ENCODE results near the gene TBC1D14.

TBC1D14 gene

DNA sequence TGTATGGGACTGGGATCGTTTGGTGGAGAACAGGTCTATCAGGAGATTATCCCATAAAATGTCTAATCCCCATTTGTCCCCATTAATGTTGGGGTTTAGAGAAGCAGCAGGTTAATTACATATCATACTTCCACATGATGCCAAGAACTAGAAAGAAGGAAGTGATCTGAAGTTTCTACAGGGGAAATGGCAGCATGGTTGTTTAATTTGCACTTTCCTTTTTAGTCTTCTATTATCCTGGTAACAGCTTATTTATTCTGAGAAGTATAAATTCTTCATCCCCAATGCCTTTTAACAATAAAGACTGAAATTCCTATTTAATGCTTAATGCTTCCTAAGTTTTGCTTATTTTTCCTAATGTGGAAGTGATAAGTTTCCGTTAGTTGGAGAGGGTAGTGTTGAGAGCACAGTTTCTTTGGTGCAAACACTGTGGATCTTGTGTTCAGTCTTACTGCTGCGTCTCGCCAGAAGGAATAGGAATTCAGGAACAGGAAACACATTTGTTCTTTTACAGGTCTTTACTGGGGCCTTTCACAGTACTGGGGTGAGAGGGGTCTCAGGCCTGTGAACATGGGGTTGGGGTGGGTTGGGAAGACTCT is 74.0 kb downstream of the TBC1D14 start:
- Histone ChIP-seq H3K4me1 (ENCODE audit: control insufficient read depth in 1 of 2, insufficient read depth in 2 of 2, low read length in 2 of 2) (peaks cover 7 to 12% of the 10 kb centered on the region in 2 experiments), H3K27ac (ENCODE audit: low read depth, low read length) (no peak overlapping the region), H4K91ac (ENCODE audit: low read depth, low read length) (no peak overlapping the region), H4K8ac (ENCODE audit: low read depth, low read length) (no peak overlapping the region), H3K4me2 (ENCODE audit: low read length) (no peak overlapping the region), H3K4me3 (ENCODE audit: low read depth, low read length) (no peak overlapping the region), H4K12ac (ENCODE audit: low read depth, low read length) (no peak overlapping the region), H2BK12ac (ENCODE audit: low read length) (no peak overlapping the region), H3K4ac (ENCODE audit: low read depth, low read length) (no peak overlapping the region), H3K9me3 (ENCODE audit: insufficient read depth, low read depth, low read length) (no peaks in the 10 kb centered on the region), H2AFZ (ENCODE audit: insufficient read depth, low read length, poor library complexity) (no peak overlapping the region), H3K9ac (ENCODE audit: low read length) (no peak overlapping the region), H3K79me1 (ENCODE audit: low read length) (peaks cover 11% of the 10 kb centered on the region), H2BK120ac (ENCODE audit: insufficient read depth, low read length, poor library complexity) (no peak overlapping the region), H2BK5ac (ENCODE audit: low read depth, low read length, poor library complexity) (no peak overlapping the region), H3K14ac (ENCODE audit: low read length) (no peak overlapping the region), H3K18ac (ENCODE audit: low read length) (no peak overlapping the region), H3K27me3 (ENCODE audit: insufficient read depth, low read length) (no peaks in the 10 kb centered on the region), H3K23ac (ENCODE audit: low read length) (no peak overlapping the region), H3K36me3 (ENCODE audit: control insufficient read depth in 1 of 2, insufficient read depth in 2 of 2, low read length in 2 of 2) (no peaks in the 10 kb centered on the region), H2AK5ac (ENCODE audit: low read length) (no peak overlapping the region), H3K79me2 (ENCODE audit: control insufficient read depth, insufficient read depth, low read length, poor library complexity) (peaks cover 8% of the 10 kb centered on the region)
- no CpG with 5 or more reads among the region's 4 CpGs for WGBS (ENCODE audit: extremely low coverage, insufficient coverage, insufficient read length)
- no peak for DNase-seq

- 100% methylated on average over 1 of the region's 13 CpGs for WGBS (ENCODE audit: extremely low coverage, insufficient coverage, insufficient read length)
- no peak overlapping the region for H3K14ac ChIP-seq (ENCODE audit: low read length)
- H3K18ac ChIP-seq (ENCODE audit: low read length), result no peak overlapping the region
- no peak overlapping the region for H4K91ac ChIP-seq (ENCODE audit: low read depth, low read length)
- H3K36me3 ChIP-seq (ENCODE audit: control insufficient read depth in 1 of 2, insufficient read depth in 2 of 2, low read length in 2 of 2), result peaks cover 0 to 2% of the 10 kb centered on the region in 2 experiments
- no peak overlapping the region for H3K4me3 ChIP-seq (ENCODE audit: low read depth, low read length)
- no peak overlapping the region for H4K8ac ChIP-seq (ENCODE audit: low read depth, low read length)
- no peak overlapping the region for H3K4me2 ChIP-seq (ENCODE audit: low read length)
- no peak overlapping the region for H3K27ac ChIP-seq (ENCODE audit: low read depth, low read length)
- H3K9me3 ChIP-seq (ENCODE audit: insufficient read depth, low read depth, low read length), result no peaks in the 10 kb centered on the region
- no peak overlapping the region for H3K23ac ChIP-seq (ENCODE audit: low read length)
- no peak overlapping the region for H2AK5ac ChIP-seq (ENCODE audit: low read length)
- peak in 1 of 2 donors; percentile 43 for DNase-seq
- no peak overlapping the region for H3K4ac ChIP-seq (ENCODE audit: low read depth, low read length)
- no peak overlapping the region for H2BK12ac ChIP-seq (ENCODE audit: low read length)
- peaks cover 11% of the 10 kb centered on the region for H3K79me1 ChIP-seq (ENCODE audit: low read length)
- H2AFZ ChIP-seq (ENCODE audit: insufficient read depth, low read length, poor library complexity), result no peak overlapping the region
- H3K79me2 ChIP-seq (ENCODE audit: control insufficient read depth, insufficient read depth, low read length, poor library complexity), result peaks cover 8% of the 10 kb centered on the region
- H3K27me3 ChIP-seq (ENCODE audit: insufficient read depth, low read length), result no peaks in the 10 kb centered on the region
- H4K12ac ChIP-seq (ENCODE audit: low read depth, low read length), result no peak overlapping the region
- H2BK5ac ChIP-seq (ENCODE audit: low read depth, low read length, poor library complexity), result no peak overlapping the region
- peaks cover 7 to 12% of the 10 kb centered on the region in 2 experiments for H3K4me1 ChIP-seq (ENCODE audit: control insufficient read depth in 1 of 2, insufficient read depth in 2 of 2, low read length in 2 of 2)
- H3K9ac ChIP-seq (ENCODE audit: low read length), result no peak overlapping the region
- no peak overlapping the region for H2BK120ac ChIP-seq (ENCODE audit: insufficient read depth, low read length, poor library complexity)
These were observed 75.2 kb downstream of the TBC1D14 start for GRCh38 chr4:6984612-6985425.

DNA sequence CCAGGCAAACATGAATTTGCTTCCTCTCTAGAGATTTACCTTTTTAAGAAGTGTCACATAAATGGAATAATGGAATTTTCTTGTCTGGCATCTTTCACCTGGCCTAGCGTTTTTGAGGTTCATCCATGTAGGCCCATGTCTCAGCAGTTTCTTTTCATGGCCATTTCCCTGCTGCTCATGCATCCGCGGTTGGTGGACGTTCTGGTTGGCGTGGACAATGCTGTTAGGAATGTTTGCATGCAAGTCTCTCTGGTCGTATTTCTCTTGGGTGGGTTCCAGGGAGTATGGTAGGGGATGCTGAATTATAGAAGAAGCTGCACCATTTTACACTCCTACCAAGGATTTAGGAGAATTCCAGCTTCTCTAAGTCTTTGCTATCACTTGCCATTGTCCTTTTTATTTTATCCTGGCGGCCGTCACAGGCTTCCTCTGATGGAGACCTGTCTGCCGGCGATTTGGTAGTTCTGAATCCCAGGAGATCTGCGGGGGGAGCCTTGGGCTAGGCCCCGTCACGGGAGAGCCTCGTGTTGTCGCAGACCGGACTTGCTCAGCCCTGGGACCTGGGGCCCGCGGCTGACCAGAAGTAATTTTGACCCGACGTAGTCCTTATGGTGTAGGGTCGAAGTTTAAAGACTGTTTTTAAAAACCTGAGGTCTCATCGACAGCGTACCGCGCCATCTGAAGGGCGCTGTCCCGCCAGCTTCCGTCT is 76.6 kb downstream of the TBC1D14 start:
- Histone ChIP-seq H2AFZ (ENCODE audit: insufficient read depth, low read length, poor library complexity) (peak overlapping the region; percentile 96), H3K9me3 (ENCODE audit: insufficient read depth, low read depth, low read length) (no peaks in the 10 kb centered on the region), H3K4me2 (ENCODE audit: low read length) (peak overlapping the region; percentile 94), H3K27me3 (ENCODE audit: insufficient read depth, low read length) (no peaks in the 10 kb centered on the region), H3K4me1 (ENCODE audit: control insufficient read depth in 1 of 2, insufficient read depth in 2 of 2, low read length in 2 of 2) (peaks cover 7 to 12% of the 10 kb centered on the region in 2 experiments), H2AK5ac (ENCODE audit: low read length) (no peak overlapping the region), H4K8ac (ENCODE audit: low read depth, low read length) (peak overlapping the region; percentile 74), H3K36me3 (ENCODE audit: control insufficient read depth in 1 of 2, insufficient read depth in 2 of 2, low read length in 2 of 2) (peaks cover 2% of the 10 kb centered on the region in 2 experiments), H2BK12ac (ENCODE audit: low read length) (peak overlapping the region; percentile 54), H3K4ac (ENCODE audit: low read depth, low read length) (peak overlapping the region; percentile 28), H3K9ac (ENCODE audit: low read length) (peak overlapping the region; percentile 91), H3K27ac (ENCODE audit: low read depth, low read length) (peak overlapping the region; percentile 93), H4K12ac (ENCODE audit: low read depth, low read length) (peak overlapping the region; percentile 87), H3K4me3 (ENCODE audit: low read depth, low read length) (peak overlapping the region; percentile 77), H3K79me2 (ENCODE audit: control insufficient read depth, insufficient read depth, low read length, poor library complexity) (peaks cover 8% of the 10 kb centered on the region), H2BK120ac (ENCODE audit: insufficient read depth, low read length, poor library complexity) (peak overlapping the region; percentile 72), H3K79me1 (ENCODE audit: low read length) (peaks cover 11% of the 10 kb centered on the region), H3K14ac (ENCODE audit: low read length) (peak overlapping the region; percentile 39), H3K23ac (ENCODE audit: low read length) (no peak overlapping the region), H2BK5ac (ENCODE audit: low read depth, low read length, poor library complexity) (peak overlapping the region; percentile 80), H4K91ac (ENCODE audit: low read depth, low read length) (peak overlapping the region; percentile 70), H3K18ac (ENCODE audit: low read length) (peak overlapping the region; percentile 67)
- no CpG with 5 or more reads among the region's 28 CpGs for WGBS (ENCODE audit: extremely low coverage, insufficient coverage, insufficient read length)
- peak; percentile 31 to 50 for DNase-seq

DNA sequence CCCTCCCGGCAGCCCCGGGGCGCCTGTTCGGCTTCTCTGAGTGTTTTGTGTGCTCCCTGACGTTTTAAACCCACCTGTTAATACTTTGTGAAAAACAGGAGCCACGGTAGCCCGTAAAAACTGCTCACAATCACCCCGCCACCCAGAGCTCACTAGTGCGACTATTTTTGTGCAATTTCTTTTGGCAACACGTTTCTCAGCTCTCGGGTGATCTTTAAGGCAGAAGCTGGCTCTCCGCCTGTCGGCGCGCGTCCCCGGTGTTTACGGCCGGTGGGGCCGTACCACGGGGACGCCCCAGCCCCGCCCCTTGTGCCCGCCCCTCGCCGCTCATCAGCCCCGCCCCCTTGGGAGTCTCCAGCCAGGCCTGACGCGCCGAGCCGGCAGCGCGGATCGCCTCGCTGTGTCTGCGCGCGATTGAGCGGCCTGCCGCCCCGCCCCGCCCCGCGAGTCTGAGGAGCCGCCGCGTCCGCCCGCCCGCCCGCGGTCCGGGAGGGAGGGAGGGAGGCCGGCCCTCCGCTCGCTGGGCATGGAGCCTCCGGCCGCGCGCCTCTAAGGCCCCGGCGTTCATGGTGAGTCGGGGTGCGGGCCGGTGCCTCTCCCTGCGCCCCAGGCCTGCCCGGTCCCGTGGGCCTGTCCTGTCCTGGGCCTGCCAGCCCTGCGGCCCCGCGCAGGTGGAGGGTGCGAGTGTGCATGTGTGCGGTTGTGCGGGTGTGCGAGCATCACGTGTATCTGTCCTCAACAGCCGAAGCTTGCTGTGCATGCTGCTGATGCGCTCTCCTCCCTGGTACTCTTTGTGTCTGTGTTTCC is 77.4 kb downstream of the TBC1D14 start:
- peak overlapping the region; percentile 93 for H3K27ac ChIP-seq (ENCODE audit: low read depth, low read length)
- no peaks in the 10 kb centered on the region for H3K9me3 ChIP-seq (ENCODE audit: insufficient read depth, low read depth, low read length)
- peaks cover 7 to 12% of the 10 kb centered on the region in 2 experiments for H3K4me1 ChIP-seq (ENCODE audit: control insufficient read depth in 1 of 2, insufficient read depth in 2 of 2, low read length in 2 of 2)
- peak; percentile 92 to 95 for DNase-seq
- H3K23ac ChIP-seq (ENCODE audit: low read length), result no peak overlapping the region
- H3K27me3 ChIP-seq (ENCODE audit: insufficient read depth, low read length), result no peaks in the 10 kb centered on the region
- peak overlapping the region; percentile 92 for H3K18ac ChIP-seq (ENCODE audit: low read length)
- peaks cover 2% of the 10 kb centered on the region in 2 experiments for H3K36me3 ChIP-seq (ENCODE audit: control insufficient read depth in 1 of 2, insufficient read depth in 2 of 2, low read length in 2 of 2)
- peaks cover 11% of the 10 kb centered on the region for H3K79me1 ChIP-seq (ENCODE audit: low read length)
- H2BK5ac ChIP-seq (ENCODE audit: low read depth, low read length, poor library complexity), result peak overlapping the region; percentile 80
- H3K4me3 ChIP-seq (ENCODE audit: low read depth, low read length), result peak overlapping the region; percentile 98
- H3K79me2 ChIP-seq (ENCODE audit: control insufficient read depth, insufficient read depth, low read length, poor library complexity), result peaks cover 8% of the 10 kb centered on the region
- peak overlapping the region; percentile 73 for H4K91ac ChIP-seq (ENCODE audit: low read depth, low read length)
- H3K4ac ChIP-seq (ENCODE audit: low read depth, low read length), result peak overlapping the region; percentile 35
- peak overlapping the region; percentile 37 for H2BK12ac ChIP-seq (ENCODE audit: low read length)
- H4K8ac ChIP-seq (ENCODE audit: low read depth, low read length), result peak overlapping the region; percentile 74
- peak overlapping the region; percentile 94 for H3K4me2 ChIP-seq (ENCODE audit: low read length)
- WGBS (ENCODE audit: extremely low coverage, insufficient coverage, insufficient read length), result no CpG with 5 or more reads among the region's 78 CpGs
- H2AFZ ChIP-seq (ENCODE audit: insufficient read depth, low read length, poor library complexity), result peak overlapping the region; percentile 96
- peak overlapping the region; percentile 63 for H4K12ac ChIP-seq (ENCODE audit: low read depth, low read length)
- peak overlapping the region; percentile 72 for H2BK120ac ChIP-seq (ENCODE audit: insufficient read depth, low read length, poor library complexity)
- H2AK5ac ChIP-seq (ENCODE audit: low read length), result peak overlapping the region; percentile 67
- peak overlapping the region; percentile 66 for H3K14ac ChIP-seq (ENCODE audit: low read length)
- H3K9ac ChIP-seq (ENCODE audit: low read length), result peak overlapping the region; percentile 91

Data from trophoblast cell (in vitro differentiated cells and primary cell).